Cardiac muscle cell (in vitro differentiated cells and primary cell): Measurements from ENCODE around the gene DDX54. TPM values are rescaled to one million over a fixed set of nuclear protein-coding genes. Genes with fewer than 3 reads are reported as not detected.

Source experiments
- DNase-seq, 2 donors: peaks; one replicate each; pipeline versions ENCODE4 v3.0.0 to v3.0.0-alpha.2; 2010 to 2017; ENCODE audit warnings: low read depth in 1 of 2, low spot score in 1 of 2
- H3K27ac ChIP-seq: fragments of 200-600 bp; sonication (generic); 2 replicates; pipeline ENCODE4 v1.5.1; 2016
- H3K27me3 ChIP-seq: fragments of 200-600 bp; sonication (generic); 2 replicates; pipeline ENCODE4 v1.6.0; 2016; ENCODE audit warnings: control low read depth
- H3K36me3 ChIP-seq: fragments of 200-600 bp; sonication (generic); 2 replicates; pipeline ENCODE4 v1.5.1; 2016; ENCODE audit warnings: control low read depth
- H3K4me1 ChIP-seq: fragments of 200-600 bp; sonication (generic); 2 replicates; pipeline ENCODE4 v1.8.1; 2017; ENCODE audit warnings: low read depth, mild to moderate bottlenecking, mixed run types
- H3K4me3 ChIP-seq: fragments of 200-600 bp; sonication (generic); 2 replicates; pipeline ENCODE4 v1.5.1; 2016; ENCODE audit warnings: mild to moderate bottlenecking
- H3K9me3 ChIP-seq: fragments of 200-600 bp; sonication (generic); 2 replicates; pipeline ENCODE4 v1.5.1; 2017; ENCODE audit warnings: low read depth, mild to moderate bottlenecking, control low read depth
- CTCF ChIP-seq: IDR thresholded peaks from 2 replicates; pipeline ENCODE4 v1.5.1; 2012; ENCODE audit warnings: low read depth, mild to moderate bottlenecking, low read length
- polyA plus RNA-seq: library from polyadenylated mRNA; unstranded; fragments of >200 nt; fragmentation: Nextera tagmentation; extraction: Ambion mirVana; gene quantifications from 2 replicates; pipeline ENCODE4 v1.2.1, GENCODE V29; 2016
- total RNA-seq: library from RNA; depleted of rRNA; stranded (reverse); fragments of >200 nt; gene quantifications from 2 replicates; pipeline ENCODE4 v1.2.3, GENCODE V29; 2016

DDX54 gene
- total and polyA plus RNA-seq, 2 experiments from 2014 or later, result 49.2 to 148 TPM

GRCh38 chr12:113131556-113131955 is 53.7 kb downstream of the DDX54 start:
- Histone ChIP-seq H3K4me3 (no peak overlapping the region), H3K27ac (no peak overlapping the region), H3K4me1 (no peaks in the 10 kb centered on the region), H3K9me3 (no peaks in the 10 kb centered on the region), H3K36me3 (no peaks in the 10 kb centered on the region), H3K27me3 (peaks cover 22% of the 10 kb centered on the region)
- TF ChIP-seq CTCF, result no peak
- no peak for DNase-seq

GRCh38 chr12:113130457-113131135 is 54.7 kb downstream of the DDX54 start:
- no peak overlapping the region for H3K4me3 ChIP-seq
- no peaks in the 10 kb centered on the region for H3K36me3 ChIP-seq
- no peaks in the 10 kb centered on the region for H3K4me1 ChIP-seq
- TF ChIP-seq CTCF, result peak; percentile 21
- H3K9me3 ChIP-seq, result no peaks in the 10 kb centered on the region
- peaks cover 15% of the 10 kb centered on the region for H3K27me3 ChIP-seq
- H3K27ac ChIP-seq, result no peak overlapping the region
- no peak for DNase-seq

GRCh38 chr12:113129664-113130456 is 55.4 kb downstream of the DDX54 start:
- no peaks in the 10 kb centered on the region for H3K4me1 ChIP-seq
- peaks cover 8% of the 10 kb centered on the region for H3K27me3 ChIP-seq
- H3K36me3 ChIP-seq, result no peaks in the 10 kb centered on the region
- no peak for TF ChIP-seq CTCF
- no peak for DNase-seq
- H3K9me3 ChIP-seq, result no peaks in the 10 kb centered on the region
- H3K27ac ChIP-seq, result no peak overlapping the region
- H3K4me3 ChIP-seq, result no peak overlapping the region

GRCh38 chr12:113128802-113129663 is 56.2 kb downstream of the DDX54 start:
- Histone ChIP-seq H3K36me3 (no peaks in the 10 kb centered on the region), H3K27me3 (no peaks in the 10 kb centered on the region), H3K9me3 (no peaks in the 10 kb centered on the region), H3K4me1 (no peaks in the 10 kb centered on the region), H3K27ac (no peak overlapping the region), H3K4me3 (no peak overlapping the region)
- no peak for DNase-seq
- TF ChIP-seq CTCF, result no peak

- Histone ChIP-seq H3K27me3 (no peaks in the 10 kb centered on the region), H3K4me1 (no peaks in the 10 kb centered on the region), H3K27ac (no peak overlapping the region), H3K9me3 (no peaks in the 10 kb centered on the region), H3K4me3 (no peak overlapping the region), H3K36me3 (no peaks in the 10 kb centered on the region)
- DNase-seq, result no peak
- TF ChIP-seq CTCF, result no peak
These were observed 57.5 kb downstream of the DDX54 start for GRCh38 chr12:113127791-113128199.
